Heart right ventricle (tissue), 16 donors: ENCODE measurements around the gene GBE1. TPM values are rescaled to one million over a fixed set of nuclear protein-coding genes. Genes with fewer than 3 reads are reported as not detected.

Experiments used
- ATAC-seq, 8 donors: fragments of 200-7000 bp; cut with Tn5 transposase; one replicate each; pipeline ENCODE4 v1.9.1; 2020; ENCODE audit warnings: mild to moderate bottlenecking in 8 of 8, moderate library complexity in 8 of 8, moderate number of reproducible peaks in 1 of 8
- DNase-seq, 2 donors: peaks; one replicate each; pipeline ENCODE4 v3.0.0-alpha.2; 2020
- H3K27ac ChIP-seq, 10 donors: fragments of 200-600 bp; sonication (generic) in 2 of 10; one replicate each; pipeline versions ENCODE4 v1.5.0 to v1.8.0; 2020 to 2022; ENCODE audit warnings: mild to moderate bottlenecking in 3 of 10
- H3K27me3 ChIP-seq, 7 donors: fragments of 200-600 bp; one replicate each; pipeline ENCODE4 v1.8.0; 2021 to 2022; ENCODE audit warnings: mild to moderate bottlenecking in 2 of 7
- H3K36me3 ChIP-seq, 9 donors: fragments of 200-600 bp; sonication (generic) in 1 of 9; one replicate each; pipeline versions ENCODE4 v1.5.0 to v1.8.0; 2020 to 2022; ENCODE audit warnings: mild to moderate bottlenecking in 2 of 9
- H3K4me1 ChIP-seq, 9 donors: fragments of 200-600 bp; sonication (generic) in 1 of 9; one replicate each; pipeline versions ENCODE4 v1.5.0 to v1.8.0; 2020 to 2022; ENCODE audit warnings: mild to moderate bottlenecking in 4 of 9
- H3K4me3 ChIP-seq, 10 donors: fragments of 200-600 bp; sonication (generic) in 2 of 10; one replicate each; pipeline versions ENCODE4 v1.5.0 to v1.8.0; 2020 to 2022; ENCODE audit warnings: mild to moderate bottlenecking in 7 of 10, moderate library complexity in 2 of 10
- H3K9me3 ChIP-seq, 11 donors: fragments of 200-600 bp in 10 of 11; sonication (generic) in 2 of 11; one replicate each; pipeline versions ENCODE4 v1.5.0 to v1.8.0; 2013 to 2022; ENCODE audit warnings: mild to moderate bottlenecking in 2 of 11, control low read depth in 1 of 11, moderate library complexity in 1 of 11
- CTCF ChIP-seq, 9 donors: fragments of 200-600 bp; sonication (generic) in 2 of 9; IDR thresholded peaks; one replicate each; pipeline versions ENCODE4 v1.5.0 to v1.8.0; 2021 to 2022; ENCODE audit warnings: antibody characterized with exemption in 9 of 9, mild to moderate bottlenecking in 5 of 9, moderate library complexity in 1 of 9
- WGBS, 2 donors: extraction: QIAGEN DNeasy Blood & Tissue Kit; methylation state at CpG; one replicate each; pipeline ENCODE4 v1.1.7; 2013; ENCODE audit warnings: inconsistent platforms in 1 of 2; 5-methylcytosine and 5-hydroxymethylcytosine counted together
- intact Hi-C, 10 donors: fragments of 100-400 bp; cut with DNase I; formaldehyde crosslinking; loops; one replicate each; pipeline versions ENCODE4 v1.11.1 to v1.14.2; 2022
- polyA plus RNA-seq, 2 donors: library from polyadenylated mRNA; stranded (reverse); fragments of 200-250 nt; gene quantifications; one replicate each; pipeline ENCODE4 v1.2.3, GENCODE V29; 2013
- total RNA-seq, 10 donors: library from RNA; stranded (reverse); fragmentation: NEBNext Ultra II Directional in 3 of 10; extraction: Animal tissue kit (Norgen Biotek cat#: 25700) in 3 of 10; gene quantifications; one replicate each; pipeline versions ENCODE4 v1.2.1 to v1.2.4, GENCODE V29; 2021 to 2023
- donor health status: Arrhythmogenic right ventricular cardiomyopathy.
- donor health status: ischemic (EF 13 %, LVEDD 7.1; RV severe dilation, severe dysfunction).
- donor health status: healthy with polysubstance abuse.
- donor health status: DM: no; HTN: yes; CAD: no.
- donor health status: DM: no; HTN: no; CAD: no.
- donor health status: ischemic (EF 25% LVEDD 6.9; RV normal size, moderate dysfunction).
- donor health status: ischemic (EF 25% LVEDD 5.7; RV mildly dilated, moderate dysfunction).
- donor health status: healthy.
- donor health status: DM: yes; HTN: yes; CAD: no.
- donor health status: Ischemic cardiomyopathy.
- donor health status: ischemic (EF 35%, LVEDD 5.7; RV mildly dilated, moderate dysfunction).
- donor health status: nonischemic (EF 11% LVEDD 7.7; RV severe dilation, severe dysfunction).
- donor health status: DM: yes; HTN: yes; CAD: no.
- donor health status: PGD.
- donor health status: ischemic (EF 29% LVEDD 5.4; RV normal size, mild dysfunction).
- donor health status: nonischemic (EF 23%, LVEDD 6.1; RV moderate dilation, normal function).

The GBE1 gene
- total and polyA plus RNA-seq, 12 donors = 24.8 to 153 (median 98.8) TPM

GRCh38 chr3:81545572-81545971, 215.9 kb downstream of the GBE1 start:
- Histone ChIP-seq H3K27ac (no peak overlapping the region), H3K4me3 (no peak overlapping the region), H3K36me3 (peaks cover 0 to 17% (median 0%) of the 10 kb centered on the region in 9 donors), H3K27me3 (no peaks in the 10 kb centered on the region), H3K9me3 (peaks cover 0 to 9% (median 0%) of the 10 kb centered on the region in 11 donors), H3K4me1 (peaks cover 0 to 16% (median 0%) of the 10 kb centered on the region in 9 donors)
- intact Hi-C loops = no loop called here
- ATAC-seq (no peak), DNase-seq (no peak)
- WGBS, 2 donors = 92 to 93% methylated on average over 2 of the region's 2 CpGs
- TF ChIP-seq CTCF (IDR thresholded peaks at IDR 0.05) = no peak

DNA sequence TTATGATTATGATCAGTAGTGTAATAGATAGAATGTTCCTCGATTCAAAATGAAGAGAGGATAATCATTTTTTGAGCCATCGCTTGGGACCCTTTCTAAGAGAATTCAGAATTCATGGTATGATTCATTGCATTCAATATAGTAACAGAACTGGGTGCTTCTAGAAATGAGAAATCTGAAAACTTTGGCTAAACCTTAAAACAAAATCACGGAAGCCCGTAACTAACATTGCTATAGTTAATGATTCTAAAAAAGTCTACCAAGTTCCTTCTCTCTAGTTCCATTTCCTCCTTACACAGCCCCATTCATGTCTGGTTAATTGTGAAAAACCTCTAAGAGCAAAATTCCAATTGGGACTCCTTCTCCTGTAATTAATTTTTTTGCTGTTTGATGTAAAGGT, 217.1 kb downstream of the GBE1 start:
- H3K27me3 ChIP-seq = no peaks in the 10 kb centered on the region
- peaks cover 0 to 6% (median 0%) of the 10 kb centered on the region in 11 donors for H3K9me3 ChIP-seq
- no peak for DNase-seq
- no peak overlapping the region for H3K27ac ChIP-seq
- peaks cover 0 to 8% (median 0%) of the 10 kb centered on the region in 9 donors for H3K4me1 ChIP-seq
- no peak for TF ChIP-seq CTCF (IDR thresholded peaks at IDR 0.05)
- H3K4me3 ChIP-seq = no peak overlapping the region
- H3K36me3 ChIP-seq = peaks cover 0 to 17% (median 0%) of the 10 kb centered on the region in 9 donors
- intact Hi-C loops = no loop called here
- ATAC-seq = no peak
- 93 to 94% methylated on average over 4 of the region's 4 CpGs for WGBS, 2 donors

DNA sequence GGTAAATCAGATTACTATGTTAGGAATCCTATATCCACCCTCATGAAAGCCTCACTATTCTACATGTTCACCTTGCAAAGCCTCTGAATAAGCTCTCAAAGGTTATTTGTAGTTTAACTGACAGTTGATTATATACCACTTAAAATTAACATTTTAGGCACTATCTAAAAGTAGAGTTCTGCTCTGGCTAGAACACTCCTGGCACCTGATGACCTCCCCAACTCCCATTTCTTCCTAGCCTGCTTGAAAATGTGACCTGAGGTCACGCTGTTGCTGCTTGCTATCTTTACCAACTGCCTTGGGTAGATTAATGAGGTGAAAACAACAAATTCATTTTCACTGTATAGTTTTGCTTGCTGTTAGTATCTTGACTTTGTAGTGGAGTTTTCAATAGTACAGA, 220.7 kb downstream of the GBE1 start:
- Histone ChIP-seq H3K4me1 (peaks cover 0 to 8% (median 0%) of the 10 kb centered on the region in 9 donors), H3K27ac (no peak overlapping the region), H3K27me3 (no peaks in the 10 kb centered on the region), H3K4me3 (no peak overlapping the region), H3K9me3 (no peaks in the 10 kb centered on the region), H3K36me3 (peaks cover 0 to 18% (median 0%) of the 10 kb centered on the region in 9 donors)
- WGBS, 2 donors = 53 to 71% methylated on average over 1 of the region's 1 CpG
- ATAC-seq (peak in 4 of 8 donors; percentile 21 to 62 (median 39)), DNase-seq (no peak)
- TF ChIP-seq CTCF (IDR thresholded peaks at IDR 0.05) = no peak
- intact Hi-C loops = no loop called here

GRCh38 chr3:81531846-81532245, 229.6 kb downstream of the GBE1 start:
- peak in 1 of 8 donors; percentile 44 for ATAC-seq
- no peak overlapping the region for H3K27ac ChIP-seq
- WGBS, 2 donors = 97 to 100% methylated on average over 1 of the region's 1 CpG
- no peak for DNase-seq
- no peak overlapping the region for H3K4me3 ChIP-seq
- intact Hi-C loops = no loop called here
- TF ChIP-seq CTCF (IDR thresholded peaks at IDR 0.05) = no peak
- no peaks in the 10 kb centered on the region for H3K27me3 ChIP-seq
- no peaks in the 10 kb centered on the region for H3K4me1 ChIP-seq
- H3K36me3 ChIP-seq = peaks cover 0 to 90% (median 45%) of the 10 kb centered on the region in 9 donors
- peaks cover 0 to 21% (median 0%) of the 10 kb centered on the region in 11 donors for H3K9me3 ChIP-seq
